HG02678 (cell line): ENCODE data around the gene SPP2.

Experiments used
- ATAC-seq: cut with Tn5 transposase; IDR thresholded peaks from one replicate; pipeline ENCODE4 v1.9.1; 2021; ENCODE audit warnings: mild to moderate bottlenecking, moderate library complexity; ENCODE audit not compliant: unreplicated experiment

The SPP2 gene

GRCh38 chr2:234038076-234038802, 12.3 kb upstream of the SPP2 start:
- no peak for ATAC-seq

DNA sequence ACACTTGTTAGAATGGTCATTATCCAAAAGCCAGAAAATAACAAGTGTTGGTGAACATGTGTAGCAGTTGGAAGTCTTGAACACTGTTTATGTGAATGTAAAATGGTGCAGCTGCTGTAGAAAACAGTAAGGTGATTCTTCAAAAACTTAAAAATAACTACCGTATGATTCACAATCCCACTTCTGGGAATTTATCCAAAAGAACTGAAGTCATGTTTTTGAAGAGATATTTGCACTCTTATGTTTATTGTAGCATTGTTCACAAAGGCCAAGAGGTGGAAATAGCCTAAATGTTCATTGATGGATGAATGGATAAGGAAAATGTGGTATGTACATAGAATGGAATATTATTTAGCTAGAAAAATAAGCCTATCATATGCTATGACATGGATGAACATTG, 6.3 kb upstream of the SPP2 start:
- no peak for ATAC-seq

GRCh38 chr2:234046521-234046920, 4.0 kb upstream of the SPP2 start:
- ATAC-seq, result no peak

DNA sequence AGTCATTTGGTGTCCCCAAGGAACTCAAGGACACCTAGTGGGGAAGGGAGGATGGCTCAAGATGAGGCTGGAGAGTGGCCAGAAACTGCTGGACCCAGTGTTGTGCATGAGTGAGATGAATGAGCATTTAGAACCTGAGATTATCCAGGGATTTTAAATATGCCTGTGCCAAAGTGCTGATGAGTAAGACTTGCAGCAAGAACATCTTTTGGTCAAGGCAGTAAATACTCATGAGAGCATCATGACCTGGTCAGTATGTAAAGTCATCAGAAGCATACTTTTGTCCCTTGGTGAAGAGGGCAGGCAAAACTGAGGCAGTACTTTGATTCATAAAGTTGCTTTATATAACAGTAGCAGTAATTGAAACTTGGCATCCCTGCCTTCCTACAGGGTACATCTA, 3.1 kb upstream of the SPP2 start:
- no peak for ATAC-seq

DNA sequence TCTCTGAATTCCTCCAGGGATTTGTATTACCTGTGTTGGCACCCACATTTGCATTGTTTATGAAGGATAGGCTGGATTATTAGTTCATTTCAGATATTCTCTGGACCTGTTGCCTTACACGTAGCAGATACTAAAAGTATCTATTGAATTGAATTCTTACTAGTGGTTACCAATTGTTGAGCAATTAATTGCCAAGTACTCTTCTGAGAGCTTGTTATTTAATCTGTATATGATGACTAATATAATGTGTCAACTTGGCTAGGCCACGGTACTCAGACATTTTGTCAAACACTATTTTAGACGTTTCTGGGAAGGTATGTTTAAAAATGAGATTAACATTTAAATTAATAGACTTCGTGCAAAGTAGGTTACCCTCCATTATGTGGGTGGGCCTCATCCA, 2.5 kb upstream of the SPP2 start:
- no peak for ATAC-seq

DNA sequence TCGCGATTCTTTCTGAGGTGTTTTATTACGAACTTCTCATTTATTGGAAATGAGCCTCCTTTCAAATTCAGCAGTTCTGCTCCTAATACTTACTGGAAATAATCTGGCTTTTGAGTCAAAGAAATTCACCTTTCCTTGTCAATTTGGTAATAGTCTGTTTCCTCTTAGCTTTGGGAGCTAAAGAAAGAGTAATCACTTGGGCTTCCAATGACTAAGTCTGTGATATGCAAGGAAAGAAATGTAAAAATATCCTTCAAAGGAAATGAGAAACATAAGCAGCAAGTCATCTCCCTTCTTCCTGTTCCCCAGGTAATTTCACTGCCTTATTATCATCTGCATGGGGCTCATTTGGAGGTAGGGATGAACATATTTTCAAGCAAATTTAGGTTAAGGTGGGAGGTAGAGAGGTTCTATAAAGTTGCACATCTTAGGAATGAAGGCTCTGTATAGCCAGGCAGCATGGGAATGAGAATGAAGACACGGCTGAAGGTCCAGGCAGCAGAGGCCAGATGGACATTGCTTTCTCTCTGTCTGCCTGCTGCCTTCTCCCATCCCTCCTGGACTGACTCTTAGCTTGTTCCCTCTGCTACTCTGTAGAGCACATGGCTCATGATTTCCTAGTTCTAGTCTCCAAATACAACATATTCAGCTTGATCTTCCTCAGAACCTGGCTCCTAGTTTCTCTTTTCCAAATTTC, 1.0 kb downstream of the SPP2 start:
- no peak for ATAC-seq

- no peak for ATAC-seq
Measured at GRCh38 chr2:234058881-234059280, 8.4 kb downstream of the SPP2 start.

- ATAC-seq, result no peak
Measured at GRCh38 chr2:234060236-234060635, 9.7 kb downstream of the SPP2 start.

DNA sequence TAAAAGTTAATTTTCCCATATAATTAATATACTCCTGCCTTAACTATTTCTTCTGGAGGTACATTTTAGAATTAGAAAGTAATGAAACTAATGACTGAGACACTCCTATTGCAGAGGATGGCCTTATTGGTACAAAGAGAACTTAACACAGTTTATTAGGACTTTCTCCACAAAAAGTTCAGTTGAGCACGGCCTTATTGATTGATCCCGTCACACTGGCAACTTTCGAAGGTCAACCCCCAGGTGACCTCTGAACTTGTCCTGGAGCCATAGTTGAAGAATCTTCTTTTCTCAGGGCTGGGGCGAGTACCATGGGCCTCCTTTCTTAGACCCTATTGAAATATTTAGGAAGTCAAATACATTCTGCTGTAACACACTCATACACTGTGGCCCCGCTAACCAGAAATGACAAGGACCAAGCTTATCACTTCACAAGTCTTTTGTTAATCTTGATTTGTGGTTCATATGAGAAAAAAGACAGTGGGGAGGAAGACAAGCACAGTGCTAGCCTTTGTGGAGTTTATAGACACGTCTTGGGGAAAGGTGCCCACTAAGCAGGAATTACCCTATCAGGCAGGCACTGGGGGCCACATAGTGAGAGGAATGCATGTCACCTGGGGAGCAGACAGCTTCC, 11.2 kb downstream of the SPP2 start:
- no peak for ATAC-seq

- no peak for ATAC-seq
Measured at GRCh38 chr2:234066587-234066986, 16.1 kb downstream of the SPP2 start.

GRCh38 chr2:234071664-234072063, 21.2 kb downstream of the SPP2 start:
- ATAC-seq, result no peak

DNA sequence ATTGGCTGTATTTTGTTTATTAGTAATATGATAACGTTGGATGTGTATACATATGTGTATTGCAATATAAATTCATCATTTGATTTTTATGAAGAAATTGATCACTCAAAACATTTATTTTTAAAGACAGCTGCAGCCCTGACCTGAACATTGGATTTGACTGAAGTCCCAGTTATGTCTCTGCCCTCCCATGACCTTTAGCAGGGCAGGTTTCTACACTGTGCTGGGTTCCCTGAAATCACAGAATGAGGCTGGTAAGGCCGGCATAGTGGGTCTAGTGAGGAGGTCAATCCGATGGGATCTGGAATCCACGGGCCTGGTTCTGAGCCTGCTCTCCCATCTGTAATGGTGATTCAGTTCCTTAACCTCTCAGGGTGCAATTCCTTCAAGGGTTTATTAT, 22.0 kb downstream of the SPP2 start:
- no peak for ATAC-seq

DNA sequence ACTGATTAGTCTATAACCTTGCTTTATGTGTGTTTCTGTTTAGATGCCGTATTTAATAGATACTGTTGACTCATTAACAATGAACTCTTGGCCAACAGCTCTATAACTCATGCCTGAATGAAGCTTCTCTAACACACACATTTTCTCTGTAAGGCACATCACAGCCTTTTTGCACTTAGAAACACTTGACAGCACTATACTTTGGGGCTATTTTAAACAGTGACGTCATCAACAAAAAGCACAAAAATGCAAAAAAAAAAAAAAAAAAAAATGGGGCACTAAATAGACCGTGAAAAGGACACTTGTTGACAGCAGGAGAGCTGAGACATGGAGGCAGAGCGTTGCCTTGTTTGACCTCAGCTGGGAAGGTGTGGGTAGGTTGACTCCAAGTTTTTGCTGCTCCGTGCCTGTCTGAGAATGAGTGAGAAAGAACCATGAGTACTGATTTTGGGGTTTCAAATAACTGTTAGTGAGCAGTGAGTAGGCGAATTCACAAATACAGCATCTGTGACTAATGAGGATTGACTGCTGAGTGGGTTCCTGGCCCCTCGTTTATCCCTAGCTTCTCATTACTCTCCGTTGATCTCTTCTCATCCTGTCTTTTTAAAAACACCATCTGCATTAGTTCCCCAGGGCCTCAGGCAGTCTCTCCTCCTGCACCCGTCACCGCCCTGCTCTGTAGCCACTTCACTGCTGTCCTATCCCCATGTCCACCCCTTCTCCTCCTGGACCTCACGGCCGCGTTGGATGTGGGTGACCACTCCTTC, 24.4 kb downstream of the SPP2 start:
- ATAC-seq, result no peak

GRCh38 chr2:234075518-234075915, 25.0 kb downstream of the SPP2 start:
- ATAC-seq, result no peak

GRCh38 chr2:234075947-234076346, 25.4 kb downstream of the SPP2 start:
- no peak for ATAC-seq

DNA sequence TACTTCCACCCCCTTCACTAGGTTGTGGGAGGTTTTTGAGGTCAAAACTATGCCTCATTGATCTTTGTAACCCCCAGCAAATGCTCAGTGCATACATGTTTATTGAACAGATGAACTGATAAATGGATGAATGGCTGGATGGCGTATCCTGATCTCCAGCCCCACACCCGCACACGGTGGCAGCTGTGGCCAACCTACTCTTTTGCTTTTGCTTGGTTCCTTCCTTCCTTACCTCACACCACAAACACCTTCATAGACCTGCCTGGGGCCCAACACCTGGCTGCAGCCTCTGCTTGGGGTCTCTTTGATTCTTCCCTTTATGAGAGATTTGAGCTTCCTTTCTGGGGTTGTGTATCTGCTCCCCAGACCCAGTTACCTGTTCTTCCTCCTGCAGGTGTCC, 25.9 kb downstream of the SPP2 start:
- ATAC-seq, result no peak

GRCh38 chr2:234078129-234078528, 27.6 kb downstream of the SPP2 start:
- ATAC-seq, result no peak

GRCh38 chr2:234081970-234082822, 31.7 kb downstream of the SPP2 start:
- ATAC-seq, result no peak

DNA sequence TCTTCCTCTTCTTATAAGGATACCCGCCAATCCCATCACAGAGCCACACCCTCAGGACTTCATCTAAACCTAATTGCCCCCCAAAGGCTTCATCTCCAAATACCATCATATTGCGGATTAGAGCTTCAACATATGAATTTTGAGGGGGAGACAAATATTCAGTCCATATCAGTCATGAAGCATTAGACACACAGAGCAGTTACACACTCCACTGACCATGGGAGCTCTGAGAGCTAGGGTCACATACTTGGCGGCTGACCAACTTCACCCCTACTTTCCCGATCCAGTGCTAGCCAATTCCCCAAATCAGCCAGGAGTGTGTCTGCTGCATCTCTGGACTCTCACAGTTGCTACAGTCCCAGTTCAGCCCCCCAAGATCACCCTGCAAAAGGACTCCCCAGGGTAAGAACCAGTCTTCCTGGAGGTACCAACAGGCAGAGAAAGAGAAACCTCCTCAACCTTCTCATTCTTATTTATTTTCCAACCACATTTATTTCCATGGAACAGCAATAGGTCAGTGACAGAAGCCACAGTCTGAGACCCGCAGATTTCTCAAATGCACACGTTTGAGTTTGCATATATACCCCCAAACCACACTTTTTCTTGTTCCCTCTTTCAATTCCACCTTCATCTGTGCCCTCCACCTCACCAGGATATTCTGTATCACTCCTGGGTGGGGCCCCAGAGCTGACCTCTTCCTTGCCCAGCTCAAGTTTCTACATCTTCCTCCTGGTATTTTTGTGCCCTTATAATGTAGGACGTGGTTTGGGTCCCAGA, 33.3 kb downstream of the SPP2 start:
- no peak for ATAC-seq

DNA sequence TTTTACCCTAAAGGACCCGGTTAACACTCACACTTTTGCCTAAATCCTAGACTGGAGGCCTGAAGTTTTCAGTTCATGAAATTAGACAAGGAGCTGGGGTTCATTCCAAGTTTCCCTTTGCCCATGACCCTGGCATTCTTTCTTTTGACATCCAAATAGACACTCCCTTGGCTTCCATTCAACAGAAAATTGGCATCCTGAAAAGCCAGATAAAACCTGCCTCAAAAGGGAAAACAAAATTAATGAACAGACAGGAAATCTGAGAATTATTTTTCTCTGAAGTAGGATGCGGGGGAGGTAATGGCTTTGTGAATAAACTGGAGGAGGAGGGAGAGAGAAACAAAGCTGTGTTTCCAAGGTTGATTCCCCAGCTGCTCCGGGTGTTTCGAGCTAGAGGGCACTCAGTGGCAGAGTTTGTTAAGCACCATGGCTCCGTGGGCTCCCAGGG, 41.0 kb downstream of the SPP2 start:
- ATAC-seq, result no peak
